Skin of body (tissue), 2 donors: ENCODE measurements around the gene LRRTM1. TPM values are rescaled to one million over a fixed set of nuclear protein-coding genes. Genes with fewer than 3 reads are reported as not detected.

Source experiments
- DNase-seq: peaks from one replicate; lab custom pipeline; 2025; lab: John Stamatoyannopoulos, UW
- total RNA-seq: library from RNA; depleted of rRNA; stranded (reverse); fragments of >200 nt; gene quantifications from one replicate; pipeline ENCODE4 v1.2.3, GENCODE V29; 2014

Gene LRRTM1
- total RNA-seq, result 0.10 TPM

- no peak for DNase-seq
These were observed at the start of gene LRRTM1 for GRCh38 chr2:80303909-80304837. Gene LRRTM1 (minus strand): TSS chr2:80304752. CDS start chr2:80303819, 933 bp downstream.

DNA sequence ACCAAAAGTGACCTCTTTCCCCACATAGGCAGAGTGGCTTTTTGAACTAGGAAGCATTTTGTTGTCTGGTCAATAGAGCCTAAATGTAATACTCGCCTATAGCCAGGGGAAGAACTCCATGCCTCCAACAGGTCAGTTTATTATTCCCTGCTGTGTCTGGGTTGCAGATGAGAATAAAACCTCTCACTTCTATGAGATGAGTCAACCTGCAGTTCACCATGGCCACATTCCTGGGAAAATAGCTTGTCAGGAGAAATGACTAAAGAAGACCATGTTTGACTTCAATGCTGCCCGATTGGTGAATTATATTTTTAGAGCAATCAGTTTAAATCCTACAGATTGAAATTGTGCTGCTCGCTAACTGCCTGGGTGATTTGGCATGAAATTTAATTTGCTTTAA, 46.7 kb upstream of the LRRTM1 start:
- no peak for DNase-seq

GRCh38 chr2:80348953-80349352, 44.4 kb upstream of the LRRTM1 start:
- DNase-seq, result no peak

DNA sequence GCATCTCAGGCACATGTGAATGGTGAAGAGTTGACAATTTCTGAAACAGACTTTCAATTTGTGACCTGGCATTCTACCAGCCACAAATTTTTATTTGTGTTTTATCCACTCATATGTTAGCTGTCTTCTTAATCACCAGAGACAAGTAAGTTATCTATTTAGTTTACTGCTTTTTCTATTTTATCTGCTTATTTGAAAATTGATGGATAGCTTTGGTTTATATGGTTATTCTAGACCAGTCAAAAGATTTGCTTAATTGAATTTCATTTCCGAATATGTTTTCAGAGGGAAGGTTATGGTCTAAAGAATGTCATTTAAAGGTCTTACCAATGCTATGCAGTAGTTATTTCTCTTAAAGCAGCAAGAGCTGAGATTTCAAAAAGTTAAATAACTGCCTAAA, 43.5 kb upstream of the LRRTM1 start:
- DNase-seq, result no peak

DNA sequence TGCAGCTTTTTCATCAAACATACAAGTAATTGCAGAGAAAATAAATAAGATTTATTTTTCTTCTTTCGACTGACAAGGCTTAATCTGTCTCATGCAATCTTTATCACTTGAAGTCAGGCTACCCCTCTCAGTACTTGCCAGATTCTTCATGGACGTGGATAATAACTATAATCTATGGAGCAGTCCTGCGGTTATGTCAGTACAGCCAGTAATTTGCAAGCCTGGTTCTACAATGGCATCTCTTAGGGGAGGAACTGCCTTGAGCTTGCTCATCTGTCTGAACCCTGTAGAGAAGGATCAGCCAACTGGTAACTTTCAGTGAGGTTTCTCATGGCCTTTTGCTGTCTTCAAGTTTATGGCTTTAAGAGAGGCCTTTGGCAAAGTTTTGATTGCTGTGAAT, 35.5 kb upstream of the LRRTM1 start:
- no peak for DNase-seq

GRCh38 chr2:80338794-80339193, 34.2 kb upstream of the LRRTM1 start:
- DNase-seq, result no peak

DNA sequence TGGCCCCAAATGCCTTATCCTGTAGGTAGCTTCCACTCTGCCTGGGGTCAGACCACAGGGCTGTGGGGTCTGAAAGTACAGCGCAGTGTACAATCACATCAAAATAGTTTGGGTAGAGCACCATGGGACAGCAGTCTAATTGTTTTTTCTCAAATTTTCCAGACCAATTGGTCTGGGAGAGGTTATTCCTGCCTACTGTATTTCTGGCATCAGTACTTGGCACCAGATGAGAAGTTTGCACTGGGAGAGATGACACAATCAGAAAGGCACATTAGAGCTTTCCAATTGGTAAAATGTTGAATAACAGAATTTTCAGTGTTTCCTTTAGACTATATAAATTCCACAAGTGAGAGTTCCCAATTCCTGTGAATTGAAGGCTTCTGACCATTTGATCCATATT, 30.9 kb upstream of the LRRTM1 start:
- no peak for DNase-seq

GRCh38 chr2:80333886-80334285, 29.3 kb upstream of the LRRTM1 start:
- DNase-seq, result no peak

DNA sequence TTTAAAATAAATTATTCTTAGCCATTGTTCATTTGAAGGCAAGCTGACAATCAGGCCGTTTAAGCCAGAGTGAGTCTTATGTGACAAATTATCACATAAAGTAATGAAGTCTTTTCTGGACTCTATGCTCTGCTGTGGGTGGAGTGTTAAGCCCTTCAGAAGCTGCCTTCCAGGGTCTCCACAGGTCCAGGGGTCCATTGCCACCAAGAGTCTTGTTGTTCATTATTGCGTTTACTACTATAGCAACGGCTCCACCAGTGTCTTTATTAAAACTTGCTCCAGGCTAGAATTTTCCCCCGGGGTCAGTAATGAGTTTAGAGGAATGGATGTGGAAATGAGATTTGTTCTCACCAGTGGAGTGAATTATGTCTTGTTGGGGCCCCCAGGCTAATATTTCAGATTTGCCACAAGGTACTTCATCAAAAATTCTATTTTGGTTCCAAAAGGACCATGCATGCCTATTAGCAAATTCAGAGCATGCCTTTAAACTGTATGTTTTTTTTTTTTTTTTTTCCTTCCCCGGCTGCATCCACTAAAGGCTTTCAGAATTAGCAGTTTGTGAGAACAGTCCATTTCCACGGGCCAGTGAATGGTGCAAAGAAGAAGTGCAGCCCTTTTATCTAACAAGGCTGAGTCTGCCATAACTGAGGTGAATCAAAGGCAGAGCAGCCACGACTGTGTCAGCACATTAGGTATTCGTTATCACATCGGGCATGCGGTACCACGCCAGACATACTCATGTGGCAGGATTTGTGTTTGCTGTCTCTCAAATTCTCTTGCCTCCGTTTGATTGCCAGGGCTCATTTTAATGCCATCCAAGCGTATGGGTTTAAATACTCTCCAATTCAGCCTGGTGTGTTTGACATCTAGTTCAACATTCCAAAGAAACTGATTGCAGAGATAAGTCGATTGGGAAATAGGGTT, 26.2 kb upstream of the LRRTM1 start:
- DNase-seq, result no peak

GRCh38 chr2:80329491-80329890, 24.9 kb upstream of the LRRTM1 start:
- no peak for DNase-seq

- DNase-seq, result no peak
These were observed 23.6 kb upstream of the LRRTM1 start for GRCh38 chr2:80328159-80328571.

DNA sequence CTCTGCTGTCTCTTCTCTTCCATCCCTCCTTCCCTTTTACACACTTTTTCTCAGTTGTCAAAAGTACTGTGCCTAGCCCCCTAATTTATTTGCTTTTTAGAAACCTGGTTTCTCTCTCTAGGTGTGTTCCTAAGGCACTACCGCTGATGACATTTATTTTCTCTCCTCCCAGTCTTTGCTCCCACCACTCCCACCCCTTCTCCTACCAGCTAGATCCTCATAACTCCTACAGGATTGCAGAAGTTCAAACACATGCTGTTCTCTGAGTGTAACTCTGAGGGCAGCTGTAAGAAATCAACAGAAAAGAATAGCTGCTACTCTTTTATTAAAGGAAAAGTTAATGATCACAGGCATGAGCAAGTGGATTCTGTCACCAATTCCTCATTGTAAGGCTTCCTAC, 22.3 kb upstream of the LRRTM1 start:
- no peak for DNase-seq

DNA sequence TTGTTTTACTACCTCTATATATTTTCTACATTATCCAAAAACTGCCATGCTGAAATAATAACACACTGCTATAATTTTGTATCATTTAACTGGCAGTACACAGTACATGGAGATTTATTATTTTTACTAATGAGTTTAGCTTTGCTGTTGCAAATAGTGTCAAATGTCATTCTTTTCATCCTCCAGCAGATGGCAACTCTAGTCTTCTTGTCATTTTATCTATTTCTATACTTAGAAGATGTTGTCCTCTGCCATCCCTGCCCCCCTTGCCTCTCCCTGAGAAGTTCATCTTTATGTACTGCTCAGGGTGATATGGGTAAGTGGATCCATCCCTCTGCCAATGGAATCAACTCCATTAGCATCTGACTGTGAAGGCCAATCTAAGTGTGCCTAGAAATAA, 21.7 kb upstream of the LRRTM1 start:
- peak; percentile 7 for DNase-seq

DNA sequence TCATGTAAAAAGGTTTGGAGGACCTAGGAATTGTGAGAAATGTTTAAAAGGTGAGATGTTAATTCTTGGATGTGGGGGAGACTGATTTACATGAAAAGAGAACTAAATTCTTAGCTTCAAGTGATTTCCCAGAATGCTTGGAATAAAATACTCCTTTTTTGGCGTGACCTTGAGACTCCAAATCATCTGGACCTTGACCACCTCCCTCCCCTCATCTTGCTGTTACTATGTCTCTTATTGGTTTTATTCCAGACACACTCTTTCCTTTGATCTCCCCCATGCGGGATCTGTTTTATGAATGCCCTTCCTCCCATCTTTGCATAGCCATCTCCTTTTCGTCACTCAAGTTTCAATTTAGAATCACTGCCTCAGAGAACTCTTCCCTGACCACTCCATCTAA, 20.0 kb upstream of the LRRTM1 start:
- DNase-seq, result no peak

DNA sequence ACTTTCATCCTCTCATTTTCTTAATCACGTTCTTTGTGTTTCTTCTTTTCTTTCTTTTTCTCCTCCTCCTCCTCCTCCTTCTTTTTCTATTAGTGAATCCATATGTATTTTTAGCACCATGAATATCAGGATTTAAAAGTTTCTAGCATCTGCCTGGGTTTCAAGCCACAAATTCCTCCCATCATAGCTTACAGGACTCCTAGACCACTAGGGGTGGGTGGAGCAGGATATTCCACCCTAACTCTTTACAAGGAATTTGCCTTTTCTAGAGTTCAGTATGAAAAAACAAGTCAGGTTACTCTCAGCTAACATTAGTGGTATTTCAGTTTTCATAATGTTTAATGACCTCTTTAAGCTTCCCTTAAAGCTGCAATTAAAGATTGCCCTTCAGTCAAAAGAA, 19.1 kb upstream of the LRRTM1 start:
- no peak for DNase-seq

DNA sequence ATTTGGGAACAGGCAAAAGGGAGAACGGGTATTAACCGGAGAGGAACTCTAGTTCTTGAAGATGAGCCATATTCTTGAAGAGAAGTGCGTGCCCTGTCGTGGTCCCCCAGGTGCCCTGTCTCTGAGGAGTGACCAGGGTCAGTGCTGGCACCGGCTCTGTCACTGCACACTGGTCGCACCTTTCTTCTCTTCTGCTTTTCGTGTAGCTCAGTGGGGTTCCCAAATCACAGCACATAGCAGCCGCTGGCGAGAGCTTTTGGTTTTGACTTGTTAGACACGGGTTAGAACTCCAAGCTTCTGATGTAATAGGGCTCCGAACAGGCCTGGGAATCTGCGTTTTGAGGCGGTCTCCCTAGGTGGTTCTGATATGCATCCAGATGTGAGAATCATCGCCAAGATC, 18.4 kb upstream of the LRRTM1 start:
- no peak for DNase-seq

DNA sequence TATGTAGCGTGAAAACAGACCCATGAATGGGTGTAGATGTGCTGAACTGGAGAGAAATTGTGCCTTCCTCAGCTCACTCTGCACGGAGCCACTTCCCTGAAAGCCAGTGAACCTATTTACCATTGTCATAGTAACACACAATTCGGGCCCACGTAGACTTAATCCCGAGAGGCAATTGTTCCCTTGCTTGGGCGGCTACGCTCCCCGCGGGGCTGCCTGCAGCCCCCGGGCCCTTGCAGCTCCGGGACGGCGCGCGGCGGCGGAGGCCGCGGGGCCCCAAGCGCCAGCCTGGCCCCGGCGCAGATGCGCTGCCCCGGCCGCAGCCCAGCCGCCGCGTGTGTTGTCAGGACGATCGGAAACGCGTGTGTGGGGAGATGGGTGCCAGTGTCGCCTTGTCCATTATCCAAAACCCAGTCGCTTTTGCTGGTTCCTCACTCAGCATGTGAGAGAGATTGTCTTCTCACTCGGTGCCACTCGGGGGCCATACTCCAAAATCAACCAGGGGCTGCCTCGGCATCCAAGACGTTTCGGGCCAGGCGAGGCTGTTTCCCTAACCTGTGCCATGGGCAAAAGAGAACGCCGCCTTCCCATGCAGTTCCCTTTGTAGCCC, 17.9 kb upstream of the LRRTM1 start:
- no peak for DNase-seq

- DNase-seq, result no peak
These were observed 7.8 kb upstream of the LRRTM1 start for GRCh38 chr2:80312282-80312839.

DNA sequence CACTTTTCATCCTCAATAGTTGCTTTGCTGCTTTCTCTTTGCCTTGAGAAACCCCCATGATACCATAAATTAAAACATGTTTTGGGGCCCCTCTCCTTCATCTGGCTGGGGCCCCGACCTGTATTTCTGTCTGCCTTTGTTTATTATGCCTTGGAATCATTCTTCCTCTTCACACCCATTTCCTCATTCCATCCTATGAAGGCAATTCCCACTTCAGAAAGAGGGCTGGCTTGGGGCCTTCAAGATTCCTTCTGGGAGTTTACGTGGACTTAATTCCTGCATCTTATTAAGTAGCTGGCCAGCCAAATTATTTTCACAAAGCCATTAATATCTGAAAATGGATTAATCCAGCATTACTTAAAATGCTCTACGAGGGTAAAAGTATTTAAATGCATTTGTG, 6.8 kb upstream of the LRRTM1 start:
- DNase-seq, result no peak

- DNase-seq, result no peak
These were observed 1.3 kb downstream of the LRRTM1 start for GRCh38 chr2:80303006-80303908.
